NOMO-1 treated with DMSO at 0.1 percent for 48 hours (cell line): Measurements from ENCODE around the gene CCDC186.
A peak's percentile ranks its signal among the peaks of the same experiment; 100 is the strongest.

Source experiments
- DNase-seq: peaks from one replicate; lab custom pipeline; 2025; ENCODE audit not compliant: unreplicated experiment; lab: John Stamatoyannopoulos, UW

Gene CCDC186

GRCh38 chr10:114173921-114174694, at the start of gene CCDC186:
CCDC186 (minus strand) TSS chr10:114174203; CDS start chr10:114163268, 10,935 bp downstream.
- peak; percentile 91 for DNase-seq

- DNase-seq, result no peak
Measured at GRCh38 chr10:114223066-114223465, 49.1 kb upstream of the CCDC186 start.

GRCh38 chr10:114221235-114221634, 47.2 kb upstream of the CCDC186 start:
- DNase-seq, result no peak

- DNase-seq, result no peak
Measured at GRCh38 chr10:114220281-114220680, 46.3 kb upstream of the CCDC186 start.

GRCh38 chr10:114215033-114215432, 41.0 kb upstream of the CCDC186 start:
- DNase-seq, result no peak

GRCh38 chr10:114212153-114212552, 38.1 kb upstream of the CCDC186 start:
- DNase-seq, result no peak

GRCh38 chr10:114208351-114208750, 34.3 kb upstream of the CCDC186 start:
- no peak for DNase-seq

GRCh38 chr10:114207349-114207748, 33.3 kb upstream of the CCDC186 start:
- no peak for DNase-seq

GRCh38 chr10:114206902-114207301, 32.9 kb upstream of the CCDC186 start:
- DNase-seq, result no peak

- DNase-seq, result no peak
Measured at GRCh38 chr10:114202812-114203211, 28.8 kb upstream of the CCDC186 start.

- no peak for DNase-seq
Measured at GRCh38 chr10:114199239-114199638, 25.2 kb upstream of the CCDC186 start.

GRCh38 chr10:114195079-114195478, 21.1 kb upstream of the CCDC186 start:
- no peak for DNase-seq

GRCh38 chr10:114189700-114190099, 15.7 kb upstream of the CCDC186 start:
- no peak for DNase-seq

GRCh38 chr10:114188900-114189299, 14.9 kb upstream of the CCDC186 start:
- DNase-seq, result no peak

GRCh38 chr10:114188001-114188400, 14.0 kb upstream of the CCDC186 start:
- DNase-seq, result no peak

GRCh38 chr10:114184276-114184675, 10.3 kb upstream of the CCDC186 start:
- DNase-seq, result no peak

GRCh38 chr10:114183563-114183962, 9.6 kb upstream of the CCDC186 start:
- DNase-seq, result no peak

GRCh38 chr10:114181971-114182370, 8.0 kb upstream of the CCDC186 start:
- DNase-seq, result no peak

- DNase-seq, result no peak
Measured at GRCh38 chr10:114180937-114181336, 6.9 kb upstream of the CCDC186 start.

GRCh38 chr10:114179747-114180146, 5.7 kb upstream of the CCDC186 start:
- no peak for DNase-seq

- no peak for DNase-seq
Measured at GRCh38 chr10:114179148-114179547, 5.1 kb upstream of the CCDC186 start, which contains the start of gene TDRD1. TDRD1 (plus strand) TSS chr10:114179353; CDS start chr10:114187832, 8,479 bp downstream.

- DNase-seq, result no peak
Measured at GRCh38 chr10:114176511-114176910, 2.5 kb upstream of the CCDC186 start.

- no peak for DNase-seq
Measured at GRCh38 chr10:114175667-114176066, 1.7 kb upstream of the CCDC186 start.
